IgD-negative memory B cell (primary cell): ENCODE results near the gene DIP2B. TPM values are rescaled to one million over a fixed set of nuclear protein-coding genes. Genes with fewer than 3 reads are reported as not detected.
A peak's percentile ranks its signal among the peaks of the same experiment; 100 is the strongest.
"Not testable (repeated sequence)": the region's sequence is repeated elsewhere in the genome, so short reads cannot be mapped to it uniquely, and the experiment has no call there.

ENCODE experiments used
- H3K27ac Mint-ChIP-seq, 3 donors: one replicate each; pipeline ENCODE4 v1.8.0; 2020 to 2022; ENCODE audit warnings: mild to moderate bottlenecking in 3 of 3, mixed read lengths in 3 of 3, moderate library complexity in 1 of 3
- H3K27me3 Mint-ChIP-seq: one replicate; pipeline ENCODE4 v1.8.0; 2021; ENCODE audit warnings: mixed read lengths
- H3K36me3 Mint-ChIP-seq: one replicate; pipeline ENCODE4 v1.8.0; 2020; ENCODE audit warnings: mild to moderate bottlenecking, mixed read lengths
- H3K4me1 Mint-ChIP-seq, 3 donors: one replicate each; pipeline ENCODE4 v1.8.0; 2020 to 2022; ENCODE audit warnings: mixed read lengths in 3 of 3, mild to moderate bottlenecking in 1 of 3
- H3K4me3 Mint-ChIP-seq, 4 donors: one replicate each; pipeline ENCODE4 v1.8.0; 2020 to 2022; ENCODE audit warnings: mild to moderate bottlenecking in 4 of 4, mixed read lengths in 4 of 4, moderate library complexity in 3 of 4
- H3K9me3 Mint-ChIP-seq, 3 donors: one replicate each; pipeline ENCODE4 v1.8.0; 2020 to 2021; ENCODE audit warnings: mixed read lengths in 3 of 3, mild to moderate bottlenecking in 1 of 3
- polyA plus RNA-seq: library from polyadenylated mRNA; unstranded; fragments of 300-500 nt; fragmentation: Illumina TruSeq; gene quantifications from one replicate; pipeline ENCODE4 v1.2.3, GENCODE V29; 2021

DIP2B gene
- polyA plus RNA-seq, 1 donor from 2014 or later: 16.4 TPM

- H3K9me3 Mint-ChIP-seq: no peaks in the 10 kb centered on the region
- H3K4me3 Mint-ChIP-seq: no peak overlapping the region
- peaks cover 7% of the 10 kb centered on the region for H3K36me3 Mint-ChIP-seq
- H3K27me3 Mint-ChIP-seq: no peaks in the 10 kb centered on the region
- peak overlapping the region in 1 of 3 donors; percentile 89 for H3K27ac Mint-ChIP-seq
- H3K4me1 Mint-ChIP-seq: peaks cover 30 to 46% (median 45%) of the 10 kb centered on the region in 3 donors
Measured at GRCh38 chr12:50550530-50551223, 45.9 kb downstream of the DIP2B start.

- Mint-ChIP-seq H3K36me3 (peaks cover 7% of the 10 kb centered on the region), H3K4me3 (peak overlapping the region in 1 of 4 donors; percentile 14), H3K9me3 (no peaks in the 10 kb centered on the region), H3K27me3 (no peaks in the 10 kb centered on the region), H3K27ac (peak overlapping the region in 2 of 3 donors; percentile 7 to 76), H3K4me1 (peaks cover 26 to 39% (median 38%) of the 10 kb centered on the region in 3 donors)
Measured at GRCh38 chr12:50551866-50552265, 47.1 kb downstream of the DIP2B start.

GRCh38 chr12:50554651-50555050 is 49.9 kb downstream of the DIP2B start:
- H3K4me1 Mint-ChIP-seq: peaks cover 33 to 54% (median 46%) of the 10 kb centered on the region in 3 donors
- H3K27me3 Mint-ChIP-seq: no peaks in the 10 kb centered on the region
- H3K36me3 Mint-ChIP-seq: peaks cover 7% of the 10 kb centered on the region
- H3K9me3 Mint-ChIP-seq: no peaks in the 10 kb centered on the region
- peak overlapping the region in 1 of 3 donors; percentile 4 for H3K27ac Mint-ChIP-seq
- H3K4me3 Mint-ChIP-seq: peak overlapping the region in 1 of 4 donors; percentile 3

- Mint-ChIP-seq H3K9me3 (no peaks in the 10 kb centered on the region), H3K27ac (peak overlapping the region in 1 of 3 donors; percentile 4), H3K36me3 (peaks cover 7% of the 10 kb centered on the region), H3K4me3 (no peak overlapping the region), H3K4me1 (peaks cover 33 to 47% (median 44%) of the 10 kb centered on the region in 3 donors), H3K27me3 (no peaks in the 10 kb centered on the region)
Measured at GRCh38 chr12:50555471-50555885, 50.7 kb downstream of the DIP2B start.

- Mint-ChIP-seq H3K36me3 (peaks cover 5% of the 10 kb centered on the region), H3K4me3 (no peak overlapping the region), H3K4me1 (peaks cover 33 to 52% (median 45%) of the 10 kb centered on the region in 3 donors), H3K9me3 (no peaks in the 10 kb centered on the region), H3K27me3 (no peaks in the 10 kb centered on the region), H3K27ac (no peak overlapping the region)
Measured at GRCh38 chr12:50556273-50556672, 51.5 kb downstream of the DIP2B start.

- not testable (repeated sequence) for H3K27ac Mint-ChIP-seq, H3K9me3 Mint-ChIP-seq, H3K27me3 Mint-ChIP-seq, H3K36me3 Mint-ChIP-seq, H3K4me3 Mint-ChIP-seq
- H3K4me1 Mint-ChIP-seq: peaks cover 30 to 48% (median 42%) of the 10 kb centered on the region in 3 donors
Measured at GRCh38 chr12:50556796-50557195, 52.0 kb downstream of the DIP2B start.

- Mint-ChIP-seq H3K9me3 (no peaks in the 10 kb centered on the region), H3K27me3 (no peaks in the 10 kb centered on the region), H3K4me3 (no peak overlapping the region), H3K4me1 (peaks cover 31 to 52% (median 41%) of the 10 kb centered on the region in 3 donors), H3K27ac (no peak overlapping the region), H3K36me3 (peaks cover 3% of the 10 kb centered on the region)
Measured at GRCh38 chr12:50557421-50557820, 52.6 kb downstream of the DIP2B start.

- Mint-ChIP-seq H3K27me3 (no peaks in the 10 kb centered on the region), H3K27ac (peak overlapping the region in 1 of 3 donors; percentile 66), H3K4me1 (peaks cover 29 to 51% (median 39%) of the 10 kb centered on the region in 3 donors), H3K4me3 (no peak overlapping the region), H3K9me3 (no peaks in the 10 kb centered on the region), H3K36me3 (peaks cover under 1% of the 10 kb centered on the region)
Measured at GRCh38 chr12:50558970-50559369, 54.2 kb downstream of the DIP2B start.

- Mint-ChIP-seq H3K27ac (peak overlapping the region in 1 of 3 donors; percentile 93), H3K9me3 (no peaks in the 10 kb centered on the region), H3K27me3 (no peaks in the 10 kb centered on the region), H3K4me1 (peaks cover 41 to 55% (median 48%) of the 10 kb centered on the region in 3 donors), H3K4me3 (no peak overlapping the region), H3K36me3 (no peaks in the 10 kb centered on the region)
Measured at GRCh38 chr12:50562520-50563433, 58.0 kb downstream of the DIP2B start.

GRCh38 chr12:50563434-50563787 is 58.6 kb downstream of the DIP2B start:
- no peaks in the 10 kb centered on the region for H3K9me3 Mint-ChIP-seq
- peak overlapping the region in 2 of 3 donors; percentile 18 to 75 for H3K27ac Mint-ChIP-seq
- no peaks in the 10 kb centered on the region for H3K36me3 Mint-ChIP-seq
- no peaks in the 10 kb centered on the region for H3K27me3 Mint-ChIP-seq
- H3K4me3 Mint-ChIP-seq: no peak overlapping the region
- H3K4me1 Mint-ChIP-seq: peaks cover 41 to 52% (median 47%) of the 10 kb centered on the region in 3 donors

GRCh38 chr12:50564237-50564947 is 59.6 kb downstream of the DIP2B start:
- H3K27ac Mint-ChIP-seq: peak overlapping the region in 2 of 3 donors; percentile 3 to 18
- no peaks in the 10 kb centered on the region for H3K36me3 Mint-ChIP-seq

GRCh38 chr12:50564948-50565297 is 60.1 kb downstream of the DIP2B start:
- Mint-ChIP-seq H3K4me1 (peaks cover 39 to 51% (median 46%) of the 10 kb centered on the region in 3 donors), H3K36me3 (no peaks in the 10 kb centered on the region), H3K27ac (peak overlapping the region in 1 of 3 donors; percentile 3), H3K4me3 (no peak overlapping the region), H3K27me3 (no peaks in the 10 kb centered on the region), H3K9me3 (no peaks in the 10 kb centered on the region)

More at GRCh38 chr12:50564237-50564947, 59.6 kb downstream of the DIP2B start:
- Mint-ChIP-seq H3K4me1 (peaks cover 38 to 49% (median 45%) of the 10 kb centered on the region in 3 donors), H3K9me3 (no peaks in the 10 kb centered on the region), H3K4me3 (peak overlapping the region in 1 of 4 donors; percentile 45), H3K27me3 (no peaks in the 10 kb centered on the region)

- Mint-ChIP-seq H3K9me3 (no peaks in the 10 kb centered on the region), H3K27ac (peak overlapping the region in 2 of 3 donors; percentile 18 to 27), H3K4me1 (peaks cover 39 to 52% (median 47%) of the 10 kb centered on the region in 3 donors), H3K4me3 (no peak overlapping the region), H3K36me3 (peaks cover 5% of the 10 kb centered on the region), H3K27me3 (no peaks in the 10 kb centered on the region)
Measured at GRCh38 chr12:50566066-50566465, 61.3 kb downstream of the DIP2B start.

- Mint-ChIP-seq H3K27me3 (no peaks in the 10 kb centered on the region), H3K4me1 (peaks cover 40 to 57% (median 53%) of the 10 kb centered on the region in 3 donors), H3K9me3 (no peaks in the 10 kb centered on the region), H3K36me3 (peaks cover 5% of the 10 kb centered on the region), H3K4me3 (peak overlapping the region in 2 of 4 donors; percentile 14 to 75), H3K27ac (peak overlapping the region; percentile 8 to 83 (median 76))
Measured at GRCh38 chr12:50567926-50568325, 63.1 kb downstream of the DIP2B start.
